GM18870 (cell line): Measurements from ENCODE around the gene TP53RK.
"Not testable (repeated sequence)": the region's sequence is repeated elsewhere in the genome, so short reads cannot be mapped to it uniquely, and the experiment has no call there.

Experiments used
- ATAC-seq: cut with Tn5 transposase; IDR thresholded peaks from one replicate; pipeline ENCODE4 v1.9.1; 2021; ENCODE audit warnings: moderate library complexity; ENCODE audit not compliant: unreplicated experiment

TP53RK gene

GRCh38 chr20:46683939-46684750 lies 5.1 kb downstream of the TP53RK start:
- ATAC-seq, result no peak

DNA sequence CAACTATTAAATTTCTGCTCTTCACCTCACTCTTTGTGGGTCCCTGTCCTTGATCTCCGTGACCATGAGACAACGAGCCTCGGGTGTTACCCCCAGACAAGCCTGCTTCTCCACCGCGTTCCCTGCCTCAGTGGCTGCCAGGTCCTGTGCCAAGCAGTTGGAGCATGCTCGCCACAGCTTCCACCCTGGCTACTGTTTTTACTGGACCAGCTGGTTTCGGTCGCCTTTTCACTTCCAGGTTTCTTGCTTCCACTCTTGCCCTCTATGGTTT lies 5.6 kb downstream of the TP53RK start:
- no peak for ATAC-seq

DNA sequence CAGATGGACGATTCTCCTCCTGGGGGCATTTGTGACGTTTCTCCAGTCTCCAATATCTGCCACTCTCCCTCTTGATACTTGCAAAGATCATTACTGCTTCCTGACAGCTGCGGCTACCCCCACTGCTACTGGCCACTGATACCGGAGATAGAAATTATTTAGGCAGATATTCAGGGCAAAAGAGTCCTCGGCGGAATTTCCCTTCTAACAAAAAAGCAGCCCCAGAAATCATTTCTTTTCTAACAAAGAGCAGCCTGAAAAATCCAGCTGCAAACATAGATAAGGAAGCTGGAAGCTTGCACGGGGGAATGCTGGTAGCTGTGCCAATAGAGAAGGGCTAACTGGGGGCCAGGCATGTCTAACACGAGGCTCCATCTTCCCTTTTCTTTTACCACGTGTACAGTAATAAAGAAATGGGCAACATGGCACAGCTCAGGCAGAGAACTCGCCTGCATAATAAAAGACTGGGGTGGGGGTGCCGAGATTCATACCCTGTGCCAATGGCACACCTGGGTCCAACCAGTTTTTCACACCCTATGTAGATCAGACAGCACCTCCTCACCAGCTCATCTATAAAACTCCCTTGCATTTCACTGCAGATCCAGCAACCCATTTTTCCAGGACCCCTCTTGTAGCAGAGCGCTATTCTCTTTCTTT lies 6.1 kb downstream of the TP53RK start:
- ATAC-seq, result no peak

DNA sequence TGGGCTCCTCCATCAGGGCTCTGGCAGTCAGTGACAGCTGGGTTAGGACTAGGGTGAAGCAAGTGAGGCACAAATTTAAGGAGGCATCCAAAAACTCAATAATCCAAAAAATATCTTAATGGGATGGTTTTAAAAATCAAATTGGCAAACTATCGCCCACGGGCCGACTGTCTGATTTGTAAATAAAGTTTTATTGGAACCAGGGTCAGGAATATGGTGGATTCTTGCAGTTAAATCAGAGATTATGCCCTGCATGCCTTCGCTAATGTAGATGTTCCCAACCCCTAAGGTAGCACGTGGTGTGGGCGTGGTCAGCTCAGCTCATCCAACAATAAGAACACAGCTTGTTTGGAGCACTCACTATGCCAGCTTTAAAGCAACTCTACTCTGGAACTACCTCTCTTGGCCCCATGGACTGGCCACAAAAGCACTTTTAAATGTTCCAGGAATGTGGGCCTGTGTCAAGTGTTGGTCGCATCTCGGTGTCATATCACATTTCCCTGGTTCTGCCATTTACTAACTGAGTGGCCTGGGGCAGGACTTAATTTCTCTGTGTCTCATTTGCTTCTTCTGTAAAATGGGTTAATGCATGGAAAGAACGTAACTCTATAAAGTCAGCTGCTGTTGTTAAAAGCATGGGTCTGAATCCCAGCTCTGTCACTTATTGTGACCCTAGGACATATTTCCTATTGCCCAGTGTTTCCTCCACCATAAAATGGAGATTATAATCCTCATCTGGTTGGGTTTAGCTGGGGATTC lies 7.0 kb downstream of the TP53RK start:
- ATAC-seq, result no peak

GRCh38 chr20:46681032-46681854 lies 8.0 kb downstream of the TP53RK start:
- no peak for ATAC-seq

GRCh38 chr20:46680684-46681031 lies 8.6 kb downstream of the TP53RK start:
- ATAC-seq, result no peak

DNA sequence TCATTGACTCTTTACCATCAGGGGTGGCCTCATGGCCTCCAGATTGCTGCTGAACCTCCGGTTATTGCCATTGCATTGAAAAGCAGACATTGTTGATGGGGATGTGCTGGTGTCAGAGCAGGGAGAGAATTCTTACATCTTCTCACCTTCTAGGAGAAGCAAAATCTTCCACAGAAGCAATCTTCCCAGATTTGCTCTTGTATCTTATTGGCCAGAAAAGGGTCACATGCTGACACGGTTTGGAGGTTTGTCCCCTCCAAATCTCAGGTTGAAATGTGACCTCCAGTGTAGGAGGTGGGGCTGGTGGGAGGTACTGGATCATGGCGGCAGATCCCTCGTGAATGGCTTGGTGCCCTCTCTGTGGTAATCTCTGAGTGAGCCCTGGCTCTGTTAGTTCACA lies 10.7 kb downstream of the TP53RK start:
- no peak for ATAC-seq

GRCh38 chr20:46677608-46678007 lies 11.6 kb downstream of the TP53RK start:
- no peak for ATAC-seq

GRCh38 chr20:46676649-46677316 lies 12.5 kb downstream of the TP53RK start:
- not testable (repeated sequence) for ATAC-seq

DNA sequence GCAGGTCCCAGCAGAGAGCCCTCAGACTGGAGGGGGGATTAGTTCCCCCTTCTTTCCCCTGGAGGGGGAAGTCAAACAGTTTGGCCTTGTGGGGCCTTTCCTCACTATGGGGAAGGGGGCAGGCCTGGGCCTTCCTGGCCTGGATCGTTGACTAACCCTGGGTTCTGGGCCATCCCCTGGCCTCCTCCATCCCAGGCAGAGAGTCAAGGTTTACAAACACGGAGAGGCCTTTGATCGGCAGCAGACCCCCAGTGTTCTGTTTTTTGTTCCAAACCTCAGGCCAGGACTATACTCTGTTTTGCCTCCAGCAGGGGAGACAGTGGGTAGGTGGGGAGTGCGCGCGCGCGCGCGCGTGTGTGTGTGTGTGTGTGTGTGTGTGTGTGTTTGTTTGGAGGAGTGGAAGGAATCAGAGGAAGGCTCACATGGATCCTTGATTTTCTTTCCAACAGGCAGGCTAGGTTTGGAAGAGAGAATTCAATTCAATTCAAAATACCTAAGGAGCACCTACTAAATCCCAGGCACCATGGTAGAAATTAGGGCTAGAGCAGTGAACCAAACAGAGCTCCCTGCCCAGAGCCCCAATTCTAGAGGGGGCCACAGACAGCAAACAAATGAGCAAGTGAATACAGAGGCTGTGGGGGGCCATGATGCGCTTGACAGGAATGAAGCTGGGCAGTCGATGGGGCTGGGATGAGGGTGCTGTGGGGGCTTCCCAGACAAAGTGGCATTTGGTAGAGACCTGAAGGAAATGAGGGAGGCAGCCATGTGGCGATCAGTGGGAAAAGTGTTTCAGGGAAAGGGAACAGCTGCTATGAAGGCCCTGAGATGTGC lies 14.8 kb downstream of the TP53RK start:
- ATAC-seq, result no peak

GRCh38 chr20:46673394-46674252 lies 15.6 kb downstream of the TP53RK start:
- no peak for ATAC-seq

DNA sequence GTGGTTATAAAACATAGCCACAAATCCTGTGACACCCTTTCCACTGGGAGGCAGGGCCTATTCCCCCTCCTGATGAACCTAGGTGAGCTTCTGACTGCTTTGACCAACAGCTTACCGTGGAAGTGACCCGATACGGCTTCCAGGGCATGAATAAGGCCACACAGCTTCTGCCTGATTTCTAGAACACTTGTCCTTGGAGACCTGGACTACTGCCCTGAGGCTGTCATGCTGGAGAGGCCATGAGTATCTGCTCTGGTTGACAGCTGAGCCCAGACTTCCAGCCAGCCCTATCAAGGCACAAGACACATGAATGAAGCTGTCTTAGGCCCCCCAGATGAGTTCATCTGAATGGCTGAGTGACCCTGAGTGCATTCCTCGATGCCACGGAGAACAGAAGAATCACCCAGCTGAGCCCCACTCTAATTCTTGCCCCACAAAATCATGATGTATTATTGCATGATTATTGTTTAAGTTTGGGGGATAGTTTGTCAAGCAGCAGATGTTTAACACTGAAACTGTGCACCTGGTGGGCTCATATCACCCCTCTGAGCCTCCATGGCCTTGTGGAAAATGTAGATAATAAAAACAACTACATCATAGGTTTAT lies 16.6 kb downstream of the TP53RK start:
- no peak for ATAC-seq

DNA sequence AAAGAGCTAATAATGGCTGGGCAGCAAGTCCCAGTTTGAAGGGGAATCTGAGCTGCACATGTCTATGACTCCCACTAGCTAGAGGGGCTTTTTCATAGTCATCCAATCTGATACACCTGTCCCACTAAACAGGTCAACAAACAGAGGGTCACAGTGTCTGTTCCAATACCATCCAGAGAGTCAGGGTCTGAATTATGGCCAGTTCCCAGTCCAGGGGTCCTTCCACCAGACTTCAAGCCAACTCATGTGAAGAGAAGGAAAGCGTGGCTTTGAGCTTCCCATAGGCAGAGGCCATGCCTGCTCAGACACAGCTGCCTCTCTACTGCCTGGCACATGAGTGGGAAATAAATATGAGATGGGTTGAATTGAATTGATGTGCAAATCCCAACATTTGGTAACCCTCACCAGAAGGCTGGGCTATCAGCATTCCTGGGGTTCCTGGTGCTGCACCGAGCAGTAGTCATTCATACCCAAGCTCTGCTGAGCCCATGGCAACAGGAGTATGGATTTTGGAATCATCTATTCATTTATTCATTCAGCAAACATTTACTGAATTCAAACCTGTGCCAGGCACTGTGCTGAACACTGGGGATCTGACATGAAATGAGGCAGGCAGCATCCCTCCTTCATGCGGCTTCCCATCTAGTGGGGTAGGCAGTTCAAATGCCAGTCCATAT lies 17.2 kb downstream of the TP53RK start:
- no peak for ATAC-seq

DNA sequence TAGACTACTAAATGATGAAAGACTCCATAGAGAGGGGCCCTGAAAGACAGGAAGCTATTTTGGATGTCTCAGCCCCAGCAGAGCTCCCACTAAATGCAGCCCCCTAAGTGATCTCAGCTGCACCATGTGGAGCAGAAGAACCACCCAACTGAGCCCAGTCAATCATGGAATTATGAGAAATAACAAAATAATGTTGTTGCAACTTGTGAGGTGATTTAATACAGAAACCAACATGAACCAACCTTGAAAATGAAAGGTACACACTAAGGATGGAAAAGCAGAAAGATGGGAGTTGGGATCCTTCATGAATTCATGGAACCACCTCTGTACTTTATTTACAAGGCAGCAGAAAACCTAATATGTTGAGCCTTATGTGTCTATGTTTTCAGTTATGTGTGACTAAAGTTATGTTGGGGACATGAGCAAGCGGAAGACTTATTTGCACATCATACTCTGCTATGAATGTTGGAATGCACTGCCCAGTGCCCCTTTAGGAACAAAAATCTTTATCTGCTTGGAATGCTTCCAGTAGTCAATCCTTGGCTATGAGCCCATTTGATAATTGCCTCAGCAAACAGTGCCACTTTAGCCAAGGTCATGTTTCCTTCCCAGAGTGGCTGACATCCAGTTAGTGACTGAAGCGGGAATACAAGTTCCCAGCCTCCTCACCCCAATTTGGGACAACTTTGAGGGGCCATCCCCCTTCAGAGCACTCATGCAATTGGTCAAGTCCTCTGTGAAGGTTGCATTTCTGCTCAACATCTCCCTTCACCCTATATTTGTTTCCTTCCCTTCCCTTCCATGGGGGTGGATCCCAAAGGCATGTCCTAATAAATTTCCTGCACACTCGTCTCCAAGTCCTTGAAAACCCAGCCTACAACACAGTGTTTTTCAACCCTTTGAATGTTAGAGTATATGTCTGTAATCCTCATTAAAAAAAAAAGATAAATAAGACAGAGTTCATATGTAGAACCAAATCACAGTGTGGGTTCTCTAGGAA lies 18.4 kb downstream of the TP53RK start:
- ATAC-seq, result no peak

DNA sequence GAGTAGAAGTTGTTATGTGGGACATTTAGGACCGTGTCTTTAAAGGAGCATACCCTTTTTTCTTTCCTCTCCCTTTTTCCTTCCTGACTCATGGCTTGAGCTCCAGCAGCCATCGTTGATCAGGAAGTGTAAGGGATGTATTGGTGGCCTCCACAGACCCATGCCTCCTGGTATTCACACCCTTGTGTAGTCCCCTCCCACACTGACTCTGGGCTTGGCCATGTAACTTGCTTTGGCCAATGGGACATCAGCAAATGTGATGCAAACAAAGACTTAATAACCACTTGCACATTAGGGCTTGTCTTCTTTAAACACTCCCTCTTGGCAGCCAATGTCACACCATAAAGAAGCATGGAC lies 19.0 kb downstream of the TP53RK start:
- no peak for ATAC-seq

DNA sequence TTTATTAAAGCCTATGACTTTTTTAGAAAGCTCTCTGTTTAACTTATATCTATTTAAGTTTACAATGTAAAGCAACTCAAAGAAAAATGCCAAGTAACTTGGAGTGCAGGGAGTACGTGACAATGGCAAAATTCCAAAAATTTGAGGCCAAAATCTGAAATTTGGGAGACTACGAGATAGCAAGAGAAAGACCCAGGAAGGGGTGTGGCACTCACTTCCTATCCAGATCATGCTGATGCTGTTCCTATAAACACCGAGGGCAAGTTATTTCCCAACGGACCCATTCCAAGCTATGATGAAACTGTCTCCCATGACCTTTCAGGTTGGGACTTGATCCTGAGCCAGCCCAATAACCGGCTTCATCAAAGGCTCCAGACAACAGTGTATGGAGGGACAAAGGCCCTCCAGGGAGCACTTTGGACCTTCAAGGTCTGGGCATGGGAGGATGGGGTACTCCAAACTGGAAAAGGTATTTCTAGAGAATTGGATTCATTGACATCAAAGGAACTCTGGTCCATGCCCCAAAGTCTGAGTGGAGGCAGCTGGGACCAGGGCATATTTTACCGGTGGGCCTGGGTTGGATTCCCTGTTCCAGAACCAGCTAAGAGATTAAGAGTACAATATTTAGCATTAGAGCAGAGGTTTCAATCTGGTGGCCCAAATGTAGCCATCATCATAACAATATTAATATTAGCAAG lies 22.3 kb downstream of the TP53RK start:
- ATAC-seq, result no peak
